GM12873 (cell line): ENCODE measurements around the gene RALA.

Source experiments
- CTCF ChIP-seq: IDR thresholded peaks from 2 replicates; pipeline ENCODE4 v1.5.1; 2012; ENCODE audit warnings: low read depth, mild to moderate bottlenecking, moderate library complexity, low read length, control low read depth; ENCODE audit not compliant: insufficient read depth; ENCODE audit errors: missing control alignments

Gene RALA

DNA sequence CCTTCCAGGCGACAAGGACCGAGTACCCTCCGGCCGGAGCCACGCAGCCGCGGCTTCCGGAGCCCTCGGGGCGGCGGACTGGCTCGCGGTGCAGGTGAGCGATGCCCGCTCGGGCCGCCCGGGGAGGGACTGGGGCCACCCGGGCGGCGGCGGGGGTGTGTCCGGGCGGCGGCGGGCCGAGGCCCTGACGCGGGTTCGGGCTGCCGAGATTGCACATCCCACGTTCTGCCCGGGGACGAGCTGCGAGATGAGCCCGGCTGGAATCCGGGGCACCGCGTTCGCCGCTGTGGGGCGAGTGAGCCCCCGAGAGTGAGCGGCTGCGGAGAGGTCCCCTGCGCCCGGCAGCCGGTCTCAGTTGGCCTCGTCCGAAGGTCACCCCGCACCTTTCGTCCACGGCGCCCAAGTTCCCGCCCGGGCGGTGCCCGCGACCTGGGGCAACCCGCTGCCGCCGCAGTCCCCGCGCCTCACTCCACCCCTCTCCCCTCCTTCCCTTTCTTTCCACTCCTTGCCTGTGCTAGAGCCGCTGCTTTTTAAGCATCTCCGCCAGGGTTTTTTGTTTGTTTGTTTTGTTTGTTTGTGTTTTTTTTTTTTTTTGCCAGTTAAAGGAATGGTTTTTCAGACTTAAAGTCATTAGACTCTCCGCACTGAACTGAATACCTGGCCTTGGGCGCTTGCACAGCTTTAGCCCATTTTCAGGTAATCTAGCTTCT, 515 bp downstream of the RALA start:
- no peak for TF ChIP-seq CTCF

DNA sequence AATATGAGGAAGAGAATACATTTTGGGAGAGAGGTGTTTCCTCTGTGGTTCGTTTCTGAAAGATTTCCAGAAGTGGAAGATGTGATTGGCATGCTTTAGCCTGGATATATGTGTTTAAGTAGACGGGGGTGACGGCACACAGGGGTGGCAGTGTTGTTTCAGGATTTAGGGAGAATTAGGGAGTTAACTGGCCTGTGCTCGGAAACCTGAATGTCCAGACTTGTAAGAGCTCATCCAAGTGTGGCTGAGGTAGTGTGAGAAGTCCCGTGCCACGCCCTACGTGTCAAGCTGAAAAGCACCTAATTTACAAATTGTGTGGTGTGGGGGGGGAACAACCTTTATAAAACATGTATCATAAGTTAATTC, 1.1 kb downstream of the RALA start:
- no peak for TF ChIP-seq CTCF

DNA sequence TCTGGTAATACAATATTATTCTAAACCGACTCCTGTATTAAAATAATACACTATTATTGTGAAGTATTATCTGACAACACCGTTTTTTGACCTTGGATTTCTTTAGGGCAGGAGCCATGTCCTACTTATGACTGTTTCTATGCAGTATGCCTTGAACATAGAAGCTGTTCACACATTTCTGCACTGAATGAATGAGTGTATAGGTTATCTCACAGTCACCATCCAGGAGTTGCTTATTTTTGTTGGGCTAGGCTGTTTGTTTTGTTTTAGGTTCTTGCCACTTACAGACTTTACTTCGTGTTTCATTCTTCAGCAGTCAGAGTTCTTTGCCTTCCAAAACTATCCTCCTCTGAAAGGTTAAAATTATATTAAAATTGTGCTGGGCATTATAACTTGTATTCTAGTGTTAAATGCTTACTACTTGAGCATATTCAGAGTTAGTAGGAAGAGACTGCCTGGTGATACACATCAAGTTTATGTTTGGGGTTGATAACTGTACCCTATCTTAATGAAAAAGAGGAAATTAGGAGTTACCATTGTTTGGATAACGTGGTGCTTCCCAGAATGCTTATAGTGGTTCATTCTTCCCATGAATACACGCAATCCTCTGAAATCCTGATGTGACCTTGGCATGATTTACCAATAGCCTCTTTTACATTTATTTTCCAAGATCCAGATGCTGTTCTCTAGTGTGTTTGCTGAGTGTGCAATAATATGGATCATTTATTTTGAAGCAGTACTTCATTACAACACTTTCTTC, 1.7 kb downstream of the RALA start:
- no peak for TF ChIP-seq CTCF

DNA sequence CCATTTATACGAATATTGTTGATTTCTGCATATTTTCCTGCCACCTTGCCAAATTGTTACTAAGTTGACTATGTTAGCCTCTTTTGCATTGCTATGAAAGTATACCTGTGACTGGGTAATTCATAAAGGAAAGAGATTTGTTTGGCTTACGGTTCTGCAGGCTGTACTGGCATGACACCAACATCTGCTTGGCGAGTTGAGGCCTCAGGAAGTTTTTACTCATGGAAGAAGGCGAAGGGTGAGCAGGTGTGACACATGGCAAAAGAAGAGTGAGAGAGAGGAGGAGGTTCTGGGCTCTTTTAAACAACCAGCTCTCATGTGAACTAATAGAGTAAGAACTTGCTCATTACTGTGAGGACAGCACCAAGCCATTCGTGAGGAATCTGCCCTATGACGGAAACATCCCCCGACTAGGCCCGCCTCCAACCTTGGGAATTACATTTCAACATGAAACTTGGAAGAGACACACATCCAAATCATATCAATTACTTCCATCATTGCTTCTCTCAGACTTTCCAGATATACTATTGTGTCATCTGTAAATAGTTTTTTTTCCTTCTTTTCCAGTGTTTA, 8.4 kb downstream of the RALA start:
- no peak for TF ChIP-seq CTCF

GRCh38 chr7:39633563-39634477, 10.4 kb downstream of the RALA start:
- TF ChIP-seq CTCF: no peak

- TF ChIP-seq CTCF: no peak
These were observed 11.1 kb downstream of the RALA start for GRCh38 chr7:39634478-39634805.

DNA sequence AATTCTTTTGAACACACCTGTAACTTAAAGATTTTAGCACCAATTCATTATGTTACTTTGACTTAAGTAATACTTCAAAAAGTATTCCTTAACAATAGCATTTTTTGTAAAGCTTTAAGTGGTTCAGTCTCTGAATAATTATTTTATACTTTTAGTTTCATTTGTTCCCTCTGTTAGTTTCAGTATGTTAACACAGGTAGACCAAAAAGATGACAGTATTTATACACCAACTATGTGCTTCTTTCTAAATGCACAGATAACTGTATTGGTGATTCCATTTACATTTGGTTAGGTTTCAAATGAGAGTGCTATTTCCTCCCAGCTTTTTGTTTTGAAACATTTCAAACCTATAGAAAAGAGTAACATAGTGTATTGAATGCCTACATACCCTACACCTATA, 14.0 kb downstream of the RALA start:
- no peak for TF ChIP-seq CTCF
